WERI-Rb-1 (cell line): ENCODE measurements around the gene HOXA7.

Experiments
- DNase-seq: peaks from one replicate; pipeline ENCODE4 v3.0.0-alpha.2; 2020
- H3K27ac ChIP-seq: fragments of 250-450 bp; sonication (Bioruptor Pico); 2 replicates; pipeline ENCODE4 v1.5.1; 2020; ENCODE audit warnings: mild to moderate bottlenecking, moderate library complexity
- H3K27me3 ChIP-seq: fragments of 250-450 bp; sonication (Bioruptor Pico); 2 replicates; pipeline ENCODE4 v1.5.1; 2021; ENCODE audit warnings: mild to moderate bottlenecking, low read depth, moderate library complexity; ENCODE audit not compliant: insufficient read depth, severe bottlenecking
- H3K36me3 ChIP-seq: fragments of 250-450 bp; sonication (Bioruptor Pico); 2 replicates; pipeline ENCODE4 v1.5.1; 2020; ENCODE audit warnings: mild to moderate bottlenecking, moderate library complexity
- H3K4me3 ChIP-seq: 2 replicates; pipeline ENCODE4 v1.5.1; 2011; ENCODE audit warnings: low read depth, mild to moderate bottlenecking, control low read depth, low read length
- H3K9me3 ChIP-seq: fragments of 250-450 bp; sonication (Bioruptor Pico); 2 replicates; pipeline ENCODE4 v1.5.1; 2021; ENCODE audit warnings: mild to moderate bottlenecking, moderate library complexity; ENCODE audit not compliant: severe bottlenecking
- TF ChIP-seq, protein P1 (sequence below): IDR thresholded peaks from 2 replicates; pipeline ENCODE4 v1.5.1; 2011; ENCODE audit warnings: low read depth, mild to moderate bottlenecking, control low read depth, inconsistent platforms, low read length

HOXA7 gene

DNA sequence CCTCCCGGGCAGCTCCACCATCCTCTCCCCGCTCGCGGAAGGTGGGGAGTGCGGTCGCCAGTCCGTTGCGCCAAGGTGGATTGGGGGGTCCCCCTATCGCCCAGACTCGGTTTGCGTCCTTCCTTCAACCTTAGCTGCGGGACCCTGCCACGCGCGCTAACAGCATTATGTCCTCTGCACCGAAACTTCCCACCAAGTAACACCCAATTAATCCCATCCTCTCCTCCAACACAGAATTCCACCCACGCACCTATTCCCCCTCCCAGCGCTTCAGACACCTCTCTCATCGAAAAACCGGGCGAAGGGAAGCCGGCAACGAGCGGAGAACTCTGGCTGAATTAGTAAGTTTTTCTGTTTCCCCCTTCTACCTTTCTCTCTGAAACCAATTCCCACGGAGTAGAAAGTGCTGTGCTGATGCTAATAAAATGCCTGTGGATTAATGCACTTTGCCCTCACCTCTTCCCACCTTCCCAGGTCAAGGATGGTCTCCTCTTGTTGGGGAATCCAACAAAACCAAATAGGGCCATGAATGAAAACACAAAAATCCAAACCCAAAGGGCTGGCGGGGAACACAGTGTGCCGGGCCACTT lies 5.0 kb downstream of the HOXA7 start:
- H3K4me3 ChIP-seq, result peak overlapping the region; percentile 56
- TF ChIP-seq, protein P1, sequence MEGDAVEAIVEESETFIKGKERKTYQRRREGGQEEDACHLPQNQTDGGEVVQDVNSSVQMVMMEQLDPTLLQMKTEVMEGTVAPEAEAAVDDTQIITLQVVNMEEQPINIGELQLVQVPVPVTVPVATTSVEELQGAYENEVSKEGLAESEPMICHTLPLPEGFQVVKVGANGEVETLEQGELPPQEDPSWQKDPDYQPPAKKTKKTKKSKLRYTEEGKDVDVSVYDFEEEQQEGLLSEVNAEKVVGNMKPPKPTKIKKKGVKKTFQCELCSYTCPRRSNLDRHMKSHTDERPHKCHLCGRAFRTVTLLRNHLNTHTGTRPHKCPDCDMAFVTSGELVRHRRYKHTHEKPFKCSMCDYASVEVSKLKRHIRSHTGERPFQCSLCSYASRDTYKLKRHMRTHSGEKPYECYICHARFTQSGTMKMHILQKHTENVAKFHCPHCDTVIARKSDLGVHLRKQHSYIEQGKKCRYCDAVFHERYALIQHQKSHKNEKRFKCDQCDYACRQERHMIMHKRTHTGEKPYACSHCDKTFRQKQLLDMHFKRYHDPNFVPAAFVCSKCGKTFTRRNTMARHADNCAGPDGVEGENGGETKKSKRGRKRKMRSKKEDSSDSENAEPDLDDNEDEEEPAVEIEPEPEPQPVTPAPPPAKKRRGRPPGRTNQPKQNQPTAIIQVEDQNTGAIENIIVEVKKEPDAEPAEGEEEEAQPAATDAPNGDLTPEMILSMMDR, result no peak
- H3K36me3 ChIP-seq, result no peaks in the 10 kb centered on the region
- H3K9me3 ChIP-seq, result peaks cover 5% of the 10 kb centered on the region
- no peak for DNase-seq
- peaks cover 55% of the 10 kb centered on the region for H3K27me3 ChIP-seq
- H3K27ac ChIP-seq, result peak overlapping the region; percentile 68; the same call in 1 of the 2 replicates

DNA sequence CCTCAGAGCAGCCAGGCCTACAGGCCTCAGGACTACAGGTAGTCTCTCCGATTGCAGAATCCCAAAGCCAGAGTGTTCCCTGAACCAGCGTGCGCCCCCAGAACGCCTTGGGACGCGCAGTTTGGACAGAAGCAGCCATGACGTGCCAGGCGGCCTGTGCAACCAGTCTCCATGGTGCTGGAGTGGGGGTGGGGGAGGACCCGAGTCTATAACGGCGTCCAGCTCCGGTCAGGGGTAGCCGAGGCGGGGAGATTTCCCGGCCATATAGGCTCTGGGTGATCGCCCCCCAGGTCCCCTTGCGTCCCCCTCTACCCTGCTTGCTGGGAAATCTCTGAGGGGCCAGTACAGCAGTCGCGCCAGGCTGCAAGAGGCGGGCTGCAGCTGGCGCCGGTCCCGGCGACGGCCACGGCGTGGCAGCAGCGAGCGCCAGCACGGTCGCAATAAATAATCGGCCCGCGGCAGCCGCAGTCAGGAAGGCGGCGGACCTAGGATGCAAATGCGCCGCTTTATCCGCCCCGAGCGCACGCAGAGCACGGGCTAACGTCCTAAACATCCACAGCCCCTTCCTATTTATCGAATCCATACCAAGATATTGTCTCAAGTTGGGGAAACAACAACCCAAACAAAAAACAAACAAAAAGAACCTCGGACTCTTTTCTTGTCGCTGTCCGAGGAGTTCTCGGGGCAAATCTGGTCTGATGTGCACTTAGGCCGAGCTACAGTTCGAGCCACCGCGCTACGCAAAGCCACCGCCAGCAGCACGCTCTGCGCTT lies 5.7 kb downstream of the HOXA7 start:
- Histone ChIP-seq H3K4me3 (peak overlapping the region; percentile 56), H3K27ac (peak overlapping the region; percentile 68), H3K27me3 (peaks cover 52% of the 10 kb centered on the region), H3K36me3 (no peaks in the 10 kb centered on the region), H3K9me3 (no peaks in the 10 kb centered on the region)
- TF ChIP-seq, protein P1, result peak; percentile 85
- peak; percentile 68 for DNase-seq

DNA sequence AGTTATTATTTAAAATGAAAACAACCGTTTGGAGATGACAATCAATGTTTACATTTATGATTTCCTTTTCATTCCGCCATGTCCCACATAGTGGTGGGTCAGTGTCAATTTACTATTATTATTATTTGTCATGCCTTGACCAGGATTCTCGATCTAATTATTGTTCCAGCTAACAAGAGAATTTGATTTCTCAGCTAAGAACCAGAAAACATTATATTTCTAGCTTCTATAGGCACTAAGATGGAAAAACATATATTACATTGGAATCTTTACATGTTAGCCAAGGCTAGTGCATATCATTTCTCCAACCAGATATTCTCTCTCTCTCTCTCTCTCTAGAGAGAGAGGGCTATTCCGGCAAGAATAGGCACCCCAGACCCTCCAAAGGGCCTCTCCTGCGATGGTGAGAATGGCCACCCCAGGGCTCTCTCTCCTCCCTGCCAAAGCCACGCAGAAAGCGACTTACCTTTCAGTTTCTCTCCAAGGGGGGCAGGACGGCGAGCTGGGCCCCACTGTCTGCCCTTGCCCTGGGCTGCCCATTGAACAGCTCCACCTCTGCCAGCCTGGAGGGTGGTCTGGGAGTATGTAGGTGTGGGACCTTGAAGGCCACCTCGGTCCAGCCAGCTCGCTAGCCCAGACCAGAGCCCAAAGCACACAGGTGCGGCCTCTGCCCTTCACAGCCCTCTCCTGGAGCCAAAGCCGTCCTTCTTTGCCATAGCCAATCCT lies 6.5 kb downstream of the HOXA7 start:
- Histone ChIP-seq H3K27me3 (peaks cover 50% of the 10 kb centered on the region), H3K27ac (peak overlapping the region; percentile 68), H3K4me3 (peak overlapping the region; percentile 56), H3K36me3 (no peaks in the 10 kb centered on the region), H3K9me3 (no peaks in the 10 kb centered on the region)
- TF ChIP-seq, protein P1, result no peak
- no peak for DNase-seq

DNA sequence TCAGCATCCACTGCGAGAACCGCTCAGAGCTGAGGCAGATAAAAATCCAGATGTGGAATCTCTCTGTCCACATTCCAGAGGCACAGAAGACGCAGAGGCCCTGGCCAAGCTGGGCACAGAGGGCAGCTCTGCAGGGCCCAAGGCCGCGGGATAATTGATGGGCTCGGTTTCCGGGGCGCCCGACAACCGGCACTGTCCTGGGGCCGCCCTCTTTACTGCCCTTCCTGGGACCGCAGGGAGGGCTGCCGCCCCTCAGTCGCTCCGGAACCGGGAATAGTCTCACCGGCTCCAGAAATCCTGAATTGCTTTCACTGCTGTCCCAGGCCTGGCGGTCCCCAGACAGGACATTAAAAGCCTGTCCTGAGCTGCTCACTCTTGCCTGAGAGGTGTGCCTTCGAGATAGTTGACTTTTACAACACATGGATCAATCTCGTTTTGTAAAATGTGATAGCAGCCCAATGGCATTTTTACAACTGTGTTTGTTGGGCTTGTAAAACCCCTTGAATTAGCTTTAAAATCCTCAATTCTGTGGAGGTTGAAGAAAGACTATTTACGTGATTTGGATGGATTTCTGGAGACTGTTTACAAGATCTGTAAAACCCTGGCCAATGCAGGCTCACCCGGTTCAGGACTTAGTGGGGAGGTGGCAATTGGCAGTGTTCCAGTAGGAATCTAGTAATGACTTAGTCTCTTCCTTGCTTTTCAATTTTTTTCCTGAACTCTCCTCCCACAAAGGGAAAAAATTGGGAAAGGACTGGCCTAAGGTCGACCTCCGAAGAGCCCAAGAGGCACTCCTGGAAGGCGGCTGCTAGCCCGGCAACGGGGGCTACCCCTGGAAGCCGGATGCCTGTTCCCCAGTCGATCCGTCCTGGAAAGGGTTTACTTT lies 7.5 kb downstream of the HOXA7 start:
- H3K9me3 ChIP-seq, result no peaks in the 10 kb centered on the region
- TF ChIP-seq, protein P1, result no peak
- peak; percentile 5 for DNase-seq
- no peaks in the 10 kb centered on the region for H3K36me3 ChIP-seq
- 0 out of 2 replicates have a peak overlapping the region, but pooled peaks have one; percentile 56 for H3K4me3 ChIP-seq
- no peak overlapping the region for H3K27ac ChIP-seq
- peaks cover 57% of the 10 kb centered on the region for H3K27me3 ChIP-seq

DNA sequence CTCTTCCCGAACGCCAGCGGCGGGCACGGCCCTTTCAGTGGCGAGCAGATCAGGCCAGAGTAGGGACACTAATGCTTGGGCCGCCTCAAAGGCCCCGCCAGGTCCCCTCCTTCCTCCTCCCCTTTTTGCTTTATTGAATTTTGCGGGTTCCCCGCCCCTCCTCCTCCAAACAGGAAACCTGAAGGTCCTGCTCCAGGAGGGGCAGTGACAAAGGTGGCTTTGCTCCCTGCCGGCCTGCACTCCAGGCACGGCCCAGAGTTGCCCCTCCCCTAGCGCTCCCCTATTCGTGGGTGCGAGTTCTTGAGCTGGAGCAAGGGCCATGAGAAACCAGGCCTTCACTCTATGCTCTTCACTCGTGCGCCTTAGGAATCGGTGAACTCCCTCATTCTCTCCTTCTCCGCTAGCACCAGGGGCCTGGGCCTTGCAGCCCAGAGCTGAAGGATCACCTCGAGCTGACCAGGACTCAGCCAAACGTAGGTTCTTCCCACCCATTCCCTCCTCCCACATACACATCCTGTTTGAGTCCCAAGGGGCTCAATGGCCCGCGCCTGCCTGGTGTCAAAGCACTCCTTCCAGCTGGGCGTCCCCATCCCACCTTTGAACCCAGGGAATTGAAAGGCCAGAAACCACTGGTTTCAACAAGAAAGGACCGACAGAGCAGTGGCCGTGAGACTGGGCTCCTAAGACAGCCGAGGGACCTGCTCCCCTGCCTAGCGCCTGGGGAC lies 8.3 kb downstream of the HOXA7 start:
- TF ChIP-seq, protein P1, result no peak
- Histone ChIP-seq H3K9me3 (no peaks in the 10 kb centered on the region), H3K27ac (no peak overlapping the region), H3K27me3 (peaks cover 59% of the 10 kb centered on the region), H3K36me3 (no peaks in the 10 kb centered on the region), H3K4me3 (no peak overlapping the region)
- no peak for DNase-seq
